Lower leg skin (tissue), 3 donors: Measurements from ENCODE around the gene TREH.

Experiments
- CTCF ChIP-seq, 3 donors: fragments of 450-650 bp; IDR thresholded peaks; one replicate each; pipeline ENCODE4 v1.5.1; 2016; ENCODE audit warnings: antibody characterized with exemption in 3 of 3, mild to moderate bottlenecking in 3 of 3, moderate library complexity in 2 of 3
- POLR2A ChIP-seq, 2 donors: fragments of 450-650 bp; IDR thresholded peaks; one replicate each; pipeline ENCODE4 v1.6.1; 2016 to 2017; ENCODE audit warnings: antibody characterized with exemption in 2 of 2, mild to moderate bottlenecking in 1 of 2, moderate library complexity in 1 of 2

- no peak for TF ChIP-seq CTCF (IDR thresholded peaks at IDR 0.05)
- no peak for TF ChIP-seq POLR2A (IDR thresholded peaks at IDR 0.05)
These were observed 5.4 kb downstream of the TREH start for GRCh38 chr11:118674082-118674435.
